GM23338 (cell line): Measurements from ENCODE around the gene CDC27.
"Not testable (repeated sequence)": the region's sequence is repeated elsewhere in the genome, so short reads cannot be mapped to it uniquely, and the experiment has no call there.

ENCODE experiments used
- CREB1 ChIP-seq: fragments of 250-450 bp; sonication (Bioruptor Pico); IDR thresholded peaks from 2 replicates; pipeline ENCODE4 v1.5.0; 2020; ENCODE audit warnings: low read depth, mild to moderate bottlenecking, moderate library complexity
- CTCF ChIP-seq, 2 experiments: fragments of 200-600 bp in 1 of 2; sonication (generic) in 1 of 2; conservative IDR thresholded peaks; 2 replicates each; pipeline versions ENCODE4 v1.5.1 to v1.6.1; 2016 to 2017; ENCODE audit warnings: antibody characterized with exemption in 2 of 2, low read depth in 2 of 2, mild to moderate bottlenecking in 2 of 2, moderate library complexity in 1 of 2
- ETS1 ChIP-seq: IDR thresholded peaks from 2 replicates; pipeline ENCODE4 v1.6.1; 2016; ENCODE audit warnings: antibody characterized with exemption
- EZH2 ChIP-seq: fragments of 200-600 bp; sonication (generic); IDR thresholded peaks from one replicate; pipeline ENCODE4 v1.8.0; 2017; ENCODE audit warnings: antibody characterized with exemption, mild to moderate bottlenecking, low read depth; ENCODE audit not compliant: unreplicated experiment
- EZH2phosphoT487 ChIP-seq: fragments of 200-600 bp; sonication (generic); IDR thresholded peaks from one replicate; pipeline ENCODE4 v1.8.1; 2018; ENCODE audit warnings: antibody characterized with exemption; ENCODE audit not compliant: unreplicated experiment
- JUNB ChIP-seq: IDR thresholded peaks from one replicate; pipeline ENCODE4 v1.6.1; 2016; ENCODE audit warnings: antibody characterized with exemption; ENCODE audit not compliant: unreplicated experiment
- POLR2AphosphoS5 ChIP-seq: IDR thresholded peaks from 2 replicates; pipeline ENCODE4 v1.6.1; 2016; ENCODE audit warnings: antibody characterized with exemption, low read depth
- REST ChIP-seq: IDR thresholded peaks from one replicate; pipeline ENCODE4 v1.6.1; 2018; ENCODE audit warnings: antibody characterized with exemption; ENCODE audit not compliant: unreplicated experiment
- STAT1 ChIP-seq: IDR thresholded peaks from one replicate; pipeline ENCODE4 v1.6.1; 2016; ENCODE audit warnings: antibody characterized with exemption; ENCODE audit not compliant: unreplicated experiment
- ZNF114 ChIP-seq: fragments of 250-450 bp; sonication (Bioruptor Pico); IDR thresholded peaks from 2 replicates; pipeline ENCODE4 v1.5.0; 2020; ENCODE audit warnings: mild to moderate bottlenecking, moderate library complexity
- ZNF331 ChIP-seq: fragments of 250-450 bp; sonication (Bioruptor Pico); IDR thresholded peaks from 2 replicates; pipeline ENCODE4 v1.5.0; 2020; ENCODE audit warnings: low read depth, mild to moderate bottlenecking, moderate library complexity

- not testable (repeated sequence) for TF ChIP-seq CTCF (conservative IDR thresholded peaks at IDR 0.05; ENCODE audit: low read depth in 2 of 2); EZH2; JUNB; POLR2AphosphoS5; CREB1 (CRISPR knock-in tag); REST; EZH2phosphoT487; ZNF114 (CRISPR knock-in tag); ETS1; ZNF331 (CRISPR knock-in tag); STAT1
Measured at GRCh38 chr17:47123262-47123661, 65.8 kb downstream of the CDC27 start.
